ENCODE data around the gene KLK3. TPM values are rescaled to one million over a fixed set of nuclear protein-coding genes. Genes with fewer than 3 reads are reported as not detected.

Gene KLK3
- not detected in 2 replicates for total RNA-seq

DNA sequence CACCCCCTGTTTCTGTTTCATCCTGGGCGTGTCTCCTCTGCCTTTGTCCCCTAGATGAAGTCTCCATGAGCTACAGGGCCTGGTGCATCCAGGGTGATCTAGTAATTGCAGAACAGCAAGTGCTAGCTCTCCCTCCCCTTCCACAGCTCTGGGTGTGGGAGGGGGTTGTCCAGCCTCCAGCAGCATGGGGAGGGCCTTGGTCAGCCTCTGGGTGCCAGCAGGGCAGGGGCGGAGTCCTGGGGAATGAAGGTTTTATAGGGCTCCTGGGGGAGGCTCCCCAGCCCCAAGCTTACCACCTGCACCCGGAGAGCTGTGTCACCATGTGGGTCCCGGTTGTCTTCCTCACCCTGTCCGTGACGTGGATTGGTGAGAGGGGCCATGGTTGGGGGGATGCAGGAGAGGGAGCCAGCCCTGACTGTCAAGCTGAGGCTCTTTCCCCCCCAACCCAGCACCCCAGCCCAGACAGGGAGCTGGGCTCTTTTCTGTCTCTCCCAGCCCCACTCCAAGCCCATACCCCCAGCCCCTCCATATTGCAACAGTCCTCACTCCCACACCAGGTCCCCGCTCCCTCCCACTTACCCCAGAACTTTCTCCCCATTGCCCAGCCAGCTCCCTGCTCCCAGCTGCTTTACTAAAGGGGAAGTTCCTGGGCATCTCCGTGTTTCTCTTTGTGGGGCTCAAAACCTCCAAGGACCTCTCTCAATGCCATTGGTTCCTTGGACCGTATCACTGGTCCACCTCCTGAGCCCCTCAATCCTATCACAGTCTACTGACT lies at the start of gene KLK3:
Gene KLK3, plus strand, starts transcription at position 280 of the 775 bp plus-strand sequence. Its CDS starts 41 bp downstream, at position 321.

DNA sequence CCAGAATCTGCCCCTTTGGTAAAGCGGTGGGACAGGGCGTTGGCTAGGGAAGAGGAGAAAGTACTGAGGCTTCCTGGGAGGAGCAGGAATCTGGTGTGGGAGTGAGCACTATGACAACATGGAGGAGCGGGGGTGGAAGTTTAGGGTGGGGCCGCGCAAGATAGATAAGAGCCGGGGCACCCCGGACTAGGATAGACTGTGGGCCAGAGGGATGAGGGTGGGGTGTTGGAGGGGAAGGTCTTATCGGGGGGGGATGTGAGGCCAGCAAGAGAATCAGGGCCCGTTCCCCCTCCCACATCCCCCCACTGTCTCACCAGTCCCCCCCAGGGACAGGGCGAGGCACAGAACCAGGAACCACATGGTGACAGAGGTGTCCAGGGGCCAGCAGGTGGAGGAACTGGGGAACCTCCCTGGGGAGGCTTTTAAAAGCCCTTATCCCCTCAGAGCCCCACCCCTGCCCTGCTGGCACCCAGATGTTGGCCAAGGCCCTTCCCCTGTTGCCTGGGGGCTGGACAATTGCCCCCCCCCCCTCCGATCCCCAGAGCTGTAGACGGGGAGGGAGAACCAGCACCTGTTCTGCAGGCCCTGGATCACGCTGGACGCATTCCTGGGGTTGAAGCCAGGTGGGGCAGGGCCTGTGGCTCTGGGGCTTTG lies 31.2 kb upstream of the KLK3 start, which contains the start of gene KLK1:
Gene KLK1, minus strand, starts transcription at position 399 of the 654 bp plus-strand sequence. Its CDS starts 39 bp downstream, at position 360.

DNA sequence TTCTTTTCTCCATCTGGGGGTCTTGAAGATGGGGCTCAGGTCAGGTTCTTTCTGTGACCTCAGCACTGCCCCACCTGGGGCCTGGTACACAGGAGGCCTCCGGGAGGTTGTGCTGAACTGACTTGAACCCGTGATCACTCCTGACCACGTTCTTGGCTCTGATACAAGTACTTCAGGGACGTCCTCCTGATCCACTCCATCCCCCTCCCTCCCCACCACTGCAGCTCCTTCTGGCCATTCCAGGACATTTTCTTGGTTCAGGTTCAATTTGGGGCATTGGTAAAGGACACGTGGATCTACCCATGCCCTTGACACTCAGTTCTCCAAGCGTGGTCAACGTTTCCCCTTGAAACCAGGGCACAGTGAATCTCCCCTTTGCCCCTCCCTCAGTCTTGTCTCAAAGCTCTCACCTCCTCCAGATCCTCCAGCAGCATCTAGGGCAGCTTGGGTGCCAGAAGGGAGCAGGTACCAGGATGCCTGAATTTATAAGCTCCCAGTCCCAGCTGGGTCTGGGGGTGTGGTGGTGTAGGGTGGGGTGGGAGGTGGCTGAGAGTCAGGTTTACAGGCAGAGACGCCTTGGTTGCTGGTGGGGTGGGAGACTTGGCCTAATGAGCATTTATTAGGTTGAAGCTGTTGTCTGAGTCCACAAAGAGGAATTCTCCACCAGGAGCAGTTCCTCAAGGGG lies 21.5 kb upstream of the KLK3 start, which contains the start of gene KLK15:
Gene KLK15, minus strand, starts transcription at position 458 of the 685 bp plus-strand sequence. CDS start 2,082 bp downstream, outside the sequence.

DNA sequence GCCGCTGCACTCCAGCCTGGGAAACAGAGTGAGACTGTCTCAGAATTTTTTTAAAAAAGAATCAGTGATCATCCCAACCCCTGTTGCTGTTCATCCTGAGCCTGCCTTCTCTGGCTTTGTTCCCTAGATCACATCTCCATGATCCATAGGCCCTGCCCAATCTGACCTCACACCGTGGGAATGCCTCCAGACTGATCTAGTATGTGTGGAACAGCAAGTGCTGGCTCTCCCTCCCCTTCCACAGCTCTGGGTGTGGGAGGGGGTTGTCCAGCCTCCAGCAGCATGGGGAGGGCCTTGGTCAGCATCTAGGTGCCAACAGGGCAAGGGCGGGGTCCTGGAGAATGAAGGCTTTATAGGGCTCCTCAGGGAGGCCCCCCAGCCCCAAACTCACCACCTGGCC lies 18.3 kb downstream of the KLK3 start, which contains the start of gene KLK2:
Gene KLK2, plus strand, starts transcription at position 384 of the 400 bp plus-strand sequence. CDS start 35 bp downstream, outside the sequence.

Other genes starting within 250 kb of the KLK3 start
- not detected in 2 replicates for gene SYT3, start 215.0 kb upstream of the KLK3 start, total RNA-seq
- gene C19orf81, start 205.5 kb upstream of the KLK3 start, total RNA-seq = 0.68 TPM in 1 of 2 replicates, not detected in the other
- gene SHANK1, start 135.1 kb upstream of the KLK3 start, total RNA-seq = under 0.01 TPM in 1 of 2 replicates, not detected in the other
- gene CLEC11A, start 131.6 kb upstream of the KLK3 start, total RNA-seq = under 0.01 and 0.07 TPM in 2 replicates
- not detected in 2 replicates for gene GPR32, start 84.5 kb upstream of the KLK3 start, total RNA-seq
- gene ACP4, start 64.5 kb upstream of the KLK3 start, total RNA-seq = not detected in 2 replicates
- 0.14 TPM in 1 of 2 replicates, not detected in the other for gene KLK1, start 31.1 kb upstream of the KLK3 start, total RNA-seq
- not detected in 2 replicates for gene KLK15, start 21.3 kb upstream of the KLK3 start, total RNA-seq
- not detected in 2 replicates for gene KLK2, start 18.5 kb downstream of the KLK3 start, total RNA-seq
- not detected in 2 replicates for gene KLK4, start 56.5 kb downstream of the KLK3 start, total RNA-seq
- gene KLK5, start 98.1 kb downstream of the KLK3 start, total RNA-seq = 25.0 and 189 TPM in 2 replicates
- gene KLK6, start 114.7 kb downstream of the KLK3 start, total RNA-seq = 2.5 and 3.4 TPM in 2 replicates
- 15.0 and 22.9 TPM in 2 replicates for gene KLK7, start 129.0 kb downstream of the KLK3 start, total RNA-seq
- 27.8 and 86.5 TPM in 2 replicates for gene KLK8, start 146.7 kb downstream of the KLK3 start, total RNA-seq
- 36.2 and 66.0 TPM in 2 replicates for gene KLK10, start 164.8 kb downstream of the KLK3 start, total RNA-seq
- gene KLK11, start 171.7 kb downstream of the KLK3 start, total RNA-seq = 17.4 and 29.0 TPM in 2 replicates
- gene KLK12, start 180.1 kb downstream of the KLK3 start, total RNA-seq = 0.14 and 17.1 TPM in 2 replicates
- 0.68 and 1.3 TPM in 2 replicates for gene KLK13, start 210.2 kb downstream of the KLK3 start, total RNA-seq
- under 0.01 and 0.21 TPM in 2 replicates for gene KLK14, start 228.0 kb downstream of the KLK3 start, total RNA-seq

Data from nasal cavity respiratory epithelium epithelial cell of viscerocranial mucosa (primary cell).